ENCODE results near the gene RYR2. TPM values are rescaled to one million over a fixed set of nuclear protein-coding genes. Genes with fewer than 3 reads are reported as not detected.

The RYR2 gene
- polyA plus RNA-seq, 3 donors, result 1.2 to 2.0 (median 1.3) TPM

DNA sequence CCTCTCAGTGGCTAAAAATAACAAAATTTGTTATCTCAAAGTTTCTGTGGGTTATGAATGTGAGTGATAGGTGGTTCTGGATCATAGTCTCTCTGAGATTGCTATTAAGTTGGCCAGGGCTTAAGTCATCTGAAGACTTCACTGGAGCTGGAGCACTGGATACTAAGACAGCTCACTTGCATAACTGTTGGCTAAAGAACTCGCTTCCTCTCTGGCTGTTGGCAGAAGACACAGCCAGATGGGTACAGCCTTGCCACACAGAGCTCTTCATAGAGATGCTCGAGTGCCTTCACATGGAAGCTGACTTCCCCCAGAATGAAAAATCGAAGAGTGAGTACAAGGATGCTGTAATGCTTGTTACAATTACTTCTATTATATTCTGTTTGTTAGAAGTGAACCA, 514.9 kb downstream of the RYR2 start:
- no peak for DNase-seq

DNA sequence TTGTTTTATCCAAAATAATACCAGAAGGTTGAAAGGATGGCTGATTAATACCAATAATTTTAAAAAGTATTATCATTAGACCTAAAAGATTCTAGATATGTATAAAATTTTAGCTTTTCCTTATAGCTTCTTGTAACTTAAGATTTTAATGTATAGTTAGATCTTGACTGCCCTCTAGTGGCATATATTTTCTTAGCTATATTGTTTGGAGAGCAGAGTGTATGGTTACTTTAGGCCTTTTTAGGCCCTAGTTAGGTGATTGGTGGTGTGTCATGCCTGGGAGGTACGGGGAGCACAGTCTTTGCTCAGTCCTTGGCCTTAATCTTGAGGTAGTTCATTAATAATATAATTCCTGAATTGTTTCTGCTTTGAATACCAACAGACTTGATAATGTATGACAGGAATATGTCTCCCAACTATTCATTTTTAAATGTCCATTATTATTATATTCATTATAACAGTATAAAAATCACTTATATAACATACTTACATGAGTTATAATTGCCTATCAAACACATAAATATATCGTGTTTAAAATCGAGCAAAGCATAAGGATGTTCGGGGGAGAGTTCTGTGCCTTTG, 520.3 kb downstream of the RYR2 start:
- peak; percentile 70 for DNase-seq

DNA sequence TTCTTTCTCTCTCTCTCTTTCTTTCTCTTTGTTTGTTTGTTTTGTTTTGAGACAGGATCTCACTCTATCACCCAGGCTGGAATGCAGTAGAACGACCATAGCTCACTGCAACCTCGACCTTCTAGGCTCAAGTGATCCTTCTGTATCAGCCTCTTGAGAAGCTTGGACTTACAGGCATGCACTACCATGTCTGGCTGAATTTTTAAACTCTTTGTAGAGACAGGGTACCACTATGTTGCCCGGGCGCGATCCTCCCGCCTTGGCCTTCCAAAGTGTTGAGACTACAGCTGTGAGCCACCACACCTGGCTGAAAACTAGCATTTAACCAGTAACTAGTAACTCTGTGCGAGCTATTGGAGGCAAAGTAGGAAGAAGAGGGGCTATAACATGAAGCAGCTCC, 523.3 kb downstream of the RYR2 start:
- no peak for DNase-seq

DNA sequence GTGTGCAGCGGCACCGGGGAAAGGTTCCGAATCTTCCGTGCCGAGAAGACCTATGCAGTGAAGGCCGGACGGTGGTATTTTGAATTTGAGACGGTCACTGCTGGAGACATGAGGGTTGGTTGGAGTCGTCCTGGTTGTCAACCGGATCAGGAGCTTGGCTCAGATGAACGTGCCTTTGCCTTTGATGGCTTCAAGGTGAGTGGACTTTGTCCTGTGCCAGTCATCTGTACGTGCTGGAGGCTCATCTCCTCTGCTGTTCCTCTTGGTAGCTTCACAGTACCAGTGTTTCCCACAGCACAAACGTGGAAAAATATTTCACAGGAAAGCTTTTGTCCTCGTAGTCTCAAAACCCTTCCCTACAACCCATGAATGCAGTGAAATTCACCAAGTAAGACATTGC, 524.6 kb downstream of the RYR2 start:
- DNase-seq, result no peak

DNA sequence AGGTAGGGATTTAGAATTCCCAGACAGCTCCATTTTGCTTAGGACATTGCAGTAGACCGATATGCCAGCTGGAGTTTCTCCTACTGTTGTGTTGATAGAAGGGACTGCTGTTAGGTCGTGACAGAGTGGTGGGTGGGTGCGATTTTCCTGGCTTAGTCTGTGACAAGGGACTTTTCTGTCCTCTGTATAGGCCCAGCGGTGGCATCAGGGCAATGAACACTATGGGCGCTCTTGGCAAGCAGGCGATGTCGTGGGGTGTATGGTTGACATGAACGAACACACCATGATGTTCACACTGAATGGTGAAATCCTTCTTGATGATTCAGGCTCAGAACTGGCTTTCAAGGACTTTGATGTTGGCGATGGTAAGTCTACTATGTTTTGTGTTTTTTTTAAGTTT, 527.0 kb downstream of the RYR2 start:
- DNase-seq, result no peak

DNA sequence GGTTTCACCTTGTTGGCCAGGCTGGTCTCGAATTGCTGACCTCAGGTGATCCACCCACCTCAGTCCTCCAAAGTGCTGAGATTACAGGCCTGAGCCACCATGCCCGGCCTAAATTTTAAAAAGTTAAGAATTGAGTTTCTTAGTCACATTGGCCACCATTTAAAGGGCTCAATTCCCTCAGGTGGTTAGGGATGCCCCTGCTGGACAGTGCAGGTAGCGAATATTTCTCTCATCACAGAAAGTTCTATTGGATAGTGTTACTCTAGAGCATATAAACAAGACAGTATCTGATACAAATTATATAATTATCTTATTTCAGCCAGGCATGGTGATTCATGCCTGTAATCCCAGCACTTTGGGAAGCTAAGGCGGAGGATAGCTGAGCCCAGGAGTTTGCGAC, 528.5 kb downstream of the RYR2 start:
- DNase-seq, result no peak

DNA sequence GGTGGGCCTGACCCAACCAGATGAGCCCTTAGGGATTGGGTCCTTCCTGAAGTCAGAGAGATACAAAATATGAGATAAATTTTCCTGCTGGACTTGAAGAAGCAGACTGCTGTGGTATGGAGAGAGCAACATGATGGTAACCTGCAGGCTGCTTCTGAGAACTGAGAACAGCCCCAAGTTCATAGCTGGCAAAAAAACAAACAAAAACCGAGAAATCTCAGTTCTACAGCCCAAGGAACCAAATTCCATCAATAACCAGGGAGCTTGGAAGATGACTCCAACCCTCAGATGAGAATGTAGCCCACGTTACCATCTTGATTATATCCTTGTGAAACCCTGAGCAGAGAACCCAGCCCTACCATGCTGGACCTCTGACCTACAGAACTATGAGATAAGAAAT, 532.6 kb downstream of the RYR2 start:
- no peak for DNase-seq

DNA sequence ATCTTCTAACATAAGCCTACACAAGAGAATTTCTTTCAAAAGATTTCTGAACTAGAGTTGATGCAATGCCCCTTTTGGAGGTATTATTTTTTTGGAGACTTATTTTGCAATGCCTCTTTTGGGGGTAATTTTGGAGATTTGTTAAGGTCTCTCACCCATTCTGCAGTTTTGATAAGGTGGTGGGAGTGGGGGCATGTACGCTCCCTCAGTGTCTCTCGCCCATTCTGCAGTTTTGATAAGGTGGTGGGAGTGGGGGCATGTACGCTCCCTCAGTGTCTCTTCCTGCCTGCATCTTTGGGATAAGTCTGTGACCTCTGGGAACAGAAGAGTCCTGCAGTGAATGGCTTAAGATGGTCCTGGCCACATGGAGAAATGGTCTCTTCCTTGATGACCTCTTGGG, 536.6 kb downstream of the RYR2 start:
- no peak for DNase-seq

DNA sequence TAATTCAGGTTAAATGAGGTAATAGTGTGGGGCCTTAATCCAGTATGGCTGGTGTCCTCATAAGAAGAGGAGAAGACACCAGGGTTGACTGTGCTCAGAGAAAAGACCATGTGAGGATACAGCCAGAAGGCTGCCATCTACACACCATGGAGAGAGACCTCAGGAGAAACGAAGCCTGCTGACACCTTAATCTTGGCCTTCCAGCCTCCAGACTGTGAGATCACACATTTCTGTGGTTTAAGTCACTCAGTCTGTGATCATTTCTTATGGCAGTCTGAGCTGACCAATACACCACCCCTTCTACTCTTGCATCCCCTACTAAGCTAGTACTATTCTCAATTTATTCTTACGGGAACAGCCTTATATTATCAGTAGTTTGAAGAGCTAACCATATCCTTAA, 538.7 kb downstream of the RYR2 start:
- no peak for DNase-seq

DNA sequence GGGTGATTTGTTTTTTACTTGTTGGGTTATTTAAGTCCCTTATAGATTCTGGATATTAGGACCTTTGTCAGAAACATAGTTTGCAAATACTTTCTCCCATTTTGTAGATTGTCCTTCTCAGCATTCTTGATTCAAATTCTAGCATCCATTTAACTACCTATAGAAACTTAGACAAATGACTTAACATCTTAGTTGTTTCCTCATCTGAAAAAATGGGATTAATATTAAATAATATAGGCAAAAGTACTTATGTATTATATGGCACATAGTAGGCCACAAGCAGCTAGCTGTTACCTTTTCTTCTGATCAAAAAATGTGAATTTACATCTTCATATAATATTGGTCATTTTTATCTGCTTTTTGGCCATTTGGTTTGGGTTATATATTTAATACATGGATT, 541.3 kb downstream of the RYR2 start:
- no peak for DNase-seq

DNA sequence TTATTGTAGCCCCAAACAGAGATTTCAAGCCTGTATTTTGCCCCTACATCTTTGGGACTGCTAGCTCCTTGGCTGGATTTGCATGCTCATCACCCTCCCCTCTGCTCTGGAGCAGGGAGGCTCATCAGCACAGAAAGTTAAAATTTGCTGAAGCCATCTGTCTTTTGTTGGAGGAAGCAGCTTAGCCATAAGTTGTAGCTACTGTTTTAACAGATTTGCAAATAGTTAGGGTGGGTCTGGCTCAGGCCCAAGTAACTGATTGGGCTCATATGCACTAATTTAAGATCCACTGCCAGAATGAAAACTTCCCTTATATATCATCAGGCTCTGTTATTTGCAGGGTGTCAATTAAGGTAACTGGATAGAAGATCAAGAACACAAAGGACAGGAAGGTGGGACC, 541.8 kb downstream of the RYR2 start:
- no peak for DNase-seq

DNA sequence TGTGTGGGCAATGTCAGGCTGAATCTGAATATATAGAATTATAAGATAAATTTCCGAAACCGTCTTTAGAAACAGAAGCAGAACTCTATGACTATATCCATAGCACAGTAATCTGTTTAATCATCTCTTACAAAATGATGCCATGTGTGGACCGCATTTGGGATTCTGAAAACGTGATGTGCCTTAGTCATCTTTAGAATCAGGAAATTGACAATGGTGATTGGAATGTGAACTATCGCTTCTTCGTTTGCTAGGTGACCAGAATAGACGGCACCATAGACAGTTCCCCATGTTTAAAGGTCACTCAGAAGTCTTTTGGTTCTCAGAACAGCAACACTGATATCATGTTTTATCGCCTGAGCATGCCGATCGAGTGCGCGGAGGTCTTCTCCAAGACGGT, 548.4 kb downstream of the RYR2 start:
- no peak for DNase-seq

DNA sequence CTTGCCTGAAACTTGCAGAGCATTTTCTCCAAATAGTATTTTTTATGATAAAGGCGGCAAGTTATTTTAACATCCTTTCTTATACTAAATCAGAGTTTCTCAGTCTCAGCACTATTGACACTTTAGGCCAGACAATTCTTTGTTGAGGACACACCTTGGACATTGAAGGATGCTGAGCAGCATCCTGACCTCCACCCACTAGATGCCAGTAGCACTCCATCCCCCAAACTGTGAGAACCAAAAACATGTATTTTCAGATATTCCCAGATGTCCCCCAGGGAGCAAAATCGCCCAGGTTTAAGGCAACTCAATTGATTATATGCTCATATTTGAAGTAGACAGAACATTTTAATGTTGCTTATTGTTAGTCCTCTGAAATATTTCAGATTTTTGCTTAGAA, 549.4 kb downstream of the RYR2 start:
- no peak for DNase-seq

DNA sequence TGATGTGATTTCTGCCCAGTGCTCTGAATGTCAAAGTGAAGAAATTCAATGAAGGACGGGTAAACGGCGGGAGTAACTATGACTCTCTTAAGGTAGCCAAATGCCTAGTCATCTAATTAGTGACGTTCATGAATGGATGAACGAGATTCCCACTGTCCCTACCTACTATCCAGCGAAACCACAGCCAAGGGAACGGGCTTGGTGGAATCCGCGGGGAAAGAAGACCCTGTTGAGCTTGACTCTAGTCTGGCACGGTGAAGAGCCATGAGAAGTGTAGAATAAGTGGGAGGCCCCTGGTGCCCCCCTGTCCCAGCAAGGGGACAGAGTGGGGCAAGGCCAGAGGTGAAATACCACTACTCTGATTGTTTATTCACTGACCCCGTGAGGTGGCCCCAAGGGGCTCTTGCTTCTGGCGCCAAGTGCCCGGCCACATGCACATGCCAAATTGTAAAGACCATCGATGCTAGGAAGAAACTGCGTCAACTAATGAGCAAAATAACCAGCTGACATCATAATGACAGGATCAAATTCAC, 561.1 kb downstream of the RYR2 start:
- peak; percentile 1 for DNase-seq

DNA sequence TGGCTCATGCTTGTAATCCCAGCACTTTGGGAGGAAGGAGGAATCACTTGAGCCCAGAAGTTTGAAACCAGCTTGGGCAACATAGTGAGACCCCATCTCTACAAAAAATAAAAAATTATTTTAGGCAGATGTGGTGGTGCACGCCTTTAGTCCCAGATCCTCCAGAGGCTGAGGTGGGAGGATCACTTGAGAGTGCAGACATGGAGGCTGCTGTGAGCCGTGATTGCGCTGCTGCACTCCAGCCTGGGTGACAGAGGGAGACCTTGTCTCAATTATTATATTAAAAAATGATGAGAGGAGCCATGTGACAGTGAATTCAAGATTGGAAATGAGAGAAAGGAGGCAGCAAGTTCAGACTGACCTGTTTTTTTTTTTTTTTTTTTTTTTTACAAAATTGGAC, 566.4 kb downstream of the RYR2 start:
- DNase-seq, result no peak

DNA sequence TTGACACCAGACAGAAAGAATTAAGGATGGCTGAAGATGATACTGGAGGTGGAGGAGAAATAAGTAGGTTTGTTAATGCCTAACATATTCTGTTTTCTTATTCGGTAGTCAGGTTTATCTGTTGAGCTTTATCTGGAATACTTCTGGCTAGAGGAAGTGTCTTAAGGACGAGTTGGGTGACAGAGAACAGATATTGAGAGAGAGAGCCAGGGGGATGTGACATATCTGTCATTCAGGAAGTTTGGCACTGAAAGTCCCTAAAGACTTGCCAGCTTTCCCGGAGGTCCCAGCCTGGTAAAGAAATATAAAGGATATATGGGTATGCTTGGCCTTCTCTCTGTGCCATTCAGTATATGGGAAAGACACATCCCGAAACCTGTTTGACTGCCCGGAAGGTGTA, 568.2 kb downstream of the RYR2 start:
- no peak for DNase-seq

DNA sequence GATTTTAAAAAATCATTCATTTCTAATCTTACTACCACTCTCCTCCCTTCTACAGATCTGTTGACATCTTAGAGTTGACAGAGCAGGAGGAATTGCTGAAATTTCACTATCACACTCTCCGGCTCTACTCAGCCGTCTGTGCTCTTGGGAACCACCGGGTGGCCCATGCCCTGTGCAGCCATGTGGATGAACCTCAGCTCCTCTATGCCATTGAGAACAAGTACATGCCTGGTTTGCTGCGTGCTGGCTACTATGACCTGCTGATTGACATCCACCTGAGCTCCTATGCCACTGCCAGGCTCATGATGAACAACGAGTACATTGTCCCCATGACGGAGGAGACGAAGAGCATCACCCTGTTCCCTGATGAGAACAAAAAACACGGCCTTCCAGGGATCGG, 572.0 kb downstream of the RYR2 start:
- no peak for DNase-seq

DNA sequence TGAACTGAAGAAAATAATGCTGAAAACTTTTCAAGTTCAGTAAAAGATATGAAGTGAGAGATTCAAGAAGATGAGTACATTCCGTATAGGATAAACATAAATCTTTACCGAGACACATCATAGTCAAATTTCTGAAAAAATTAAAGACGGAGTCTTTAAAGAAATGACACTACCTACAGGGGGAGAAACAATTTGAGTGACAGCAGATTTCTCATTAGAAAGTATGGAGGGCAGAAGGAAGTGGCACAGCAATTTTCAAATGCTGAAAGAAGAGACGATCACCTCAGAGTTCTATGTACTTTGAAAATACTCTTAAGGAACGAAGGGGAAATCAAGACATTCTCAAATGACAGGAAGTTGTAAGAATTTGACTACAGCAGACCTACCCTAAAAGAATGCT, 577.6 kb downstream of the RYR2 start:
- no peak for DNase-seq

DNA sequence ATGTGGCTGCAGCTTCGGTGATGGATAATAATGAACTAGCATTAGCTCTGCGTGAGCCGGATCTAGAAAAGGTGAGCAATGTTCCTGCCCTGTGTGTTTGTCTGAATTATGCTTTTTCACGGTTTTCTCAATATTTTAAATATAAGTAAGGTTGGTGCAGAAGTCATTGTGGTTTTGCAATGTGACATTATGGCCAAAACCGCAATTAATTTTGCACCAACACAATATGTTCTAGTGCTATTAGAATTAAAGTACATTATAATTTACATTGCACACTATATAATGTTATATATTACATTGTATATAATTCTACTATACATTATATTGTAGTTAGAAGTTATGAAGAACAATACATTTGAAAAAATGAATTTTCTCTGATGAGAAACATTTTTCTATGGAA, 592.9 kb downstream of the RYR2 start:
- no peak for DNase-seq

DNA sequence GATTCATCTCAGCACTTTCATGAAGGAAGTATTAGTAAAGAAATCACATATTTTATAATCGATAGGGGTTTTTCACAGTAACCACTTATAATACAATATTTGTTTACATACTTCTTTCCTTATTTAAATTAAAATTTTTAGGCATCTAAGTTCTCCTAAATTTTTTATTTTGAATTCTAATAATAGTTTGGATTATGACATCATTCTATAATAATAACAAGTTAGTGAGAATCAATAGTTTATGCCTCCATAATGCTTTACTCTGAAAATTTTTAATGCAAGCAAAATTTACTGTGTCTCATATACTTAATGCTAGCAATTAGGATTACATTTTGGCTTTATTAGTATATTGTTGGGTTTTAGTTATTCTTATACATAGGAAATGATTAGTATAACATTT, 596.6 kb downstream of the RYR2 start:
- DNase-seq, result no peak

DNA sequence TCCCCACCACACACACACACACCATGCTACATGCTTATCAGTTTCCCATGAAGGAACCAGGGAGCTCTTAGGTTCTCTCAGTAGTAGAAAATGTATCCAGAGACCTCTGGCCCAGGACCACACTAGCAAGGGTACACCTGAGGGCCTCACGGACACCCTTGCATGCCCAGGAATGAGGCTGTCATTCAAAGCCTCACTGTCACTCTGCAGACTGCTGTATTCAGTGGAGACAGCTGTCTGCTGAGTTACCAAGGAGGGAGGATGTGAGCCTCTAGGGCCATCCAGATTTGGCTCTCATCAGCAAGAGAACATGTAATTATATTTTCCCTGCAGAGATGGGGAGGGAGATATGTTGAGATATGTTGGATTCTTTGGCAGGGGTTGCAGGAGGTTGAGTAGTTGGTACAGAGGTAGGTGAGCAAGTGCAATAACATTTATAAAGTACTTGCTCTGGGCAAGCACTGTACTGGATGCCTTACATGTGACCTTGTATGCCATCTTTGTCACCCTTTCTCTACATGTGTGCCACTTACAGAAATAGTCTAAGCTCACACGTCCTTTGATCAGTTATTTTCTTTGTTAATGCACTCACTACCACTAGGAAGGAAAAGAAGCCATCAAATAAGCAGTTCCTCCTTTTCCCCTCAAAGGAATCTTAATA, 598.2 kb downstream of the RYR2 start:
- no peak for DNase-seq

DNA sequence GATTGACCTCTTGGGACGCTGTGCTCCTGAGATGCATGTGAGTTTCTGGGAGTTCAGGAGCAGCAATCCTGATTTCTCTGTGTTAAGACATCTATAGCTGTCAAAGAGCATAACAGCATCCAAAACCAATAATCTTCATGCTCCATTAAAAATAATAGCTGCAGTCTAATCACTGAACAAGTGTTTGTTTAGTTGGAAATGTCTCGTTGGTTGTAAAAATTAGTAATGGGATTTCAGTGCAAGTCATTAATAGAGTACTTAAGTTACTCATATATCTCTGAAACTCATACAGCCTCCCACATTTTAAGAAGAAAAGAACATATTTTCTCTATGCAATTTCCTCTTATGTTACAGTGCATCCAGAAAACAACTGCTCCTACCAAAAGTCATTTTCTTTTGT, 599.0 kb downstream of the RYR2 start:
- peak; percentile 37 for DNase-seq

DNA sequence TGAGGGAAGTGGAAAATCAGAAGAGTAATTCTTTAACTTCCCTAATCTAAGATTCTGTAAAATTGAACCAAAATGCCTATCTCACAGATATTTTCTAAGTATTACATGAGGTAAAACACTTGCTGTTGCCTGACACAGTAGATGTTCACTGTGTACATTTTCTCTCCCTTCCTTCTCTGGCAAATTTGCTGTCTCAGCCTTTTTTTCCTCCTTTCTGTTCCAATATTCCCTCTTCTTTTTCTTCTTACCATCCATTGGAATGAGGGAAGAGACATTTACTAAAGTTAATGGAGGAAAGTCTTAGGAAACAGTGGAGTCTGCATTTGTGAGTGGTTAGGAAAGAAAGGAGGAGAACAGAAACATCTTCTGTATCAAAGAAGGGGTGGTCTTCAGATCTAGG, 608.8 kb downstream of the RYR2 start:
- no peak for DNase-seq

DNA sequence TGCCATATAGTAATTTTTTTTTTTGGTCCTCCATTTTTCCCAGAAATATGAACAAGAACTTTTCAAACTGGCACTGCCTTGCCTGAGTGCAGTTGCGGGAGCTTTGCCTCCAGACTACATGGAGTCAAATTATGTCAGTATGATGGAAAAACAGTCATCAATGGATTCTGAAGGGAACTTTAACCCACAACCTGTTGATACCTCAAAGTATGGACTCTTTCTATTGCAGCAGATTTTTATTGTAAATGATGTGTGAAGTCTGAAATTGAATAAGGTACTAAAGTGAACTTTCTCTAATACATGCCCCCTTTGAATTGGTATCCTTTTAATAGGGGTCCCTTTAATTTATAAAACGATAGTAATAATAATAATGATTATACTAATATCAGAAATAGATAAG, 613.8 kb downstream of the RYR2 start:
- DNase-seq, result no peak
